SU-DHL-6 (cell line): Measurements from ENCODE around the gene FOXD1.
"Not testable (repeated sequence)": the region's sequence is repeated elsewhere in the genome, so short reads cannot be mapped to it uniquely, and the experiment has no call there.

Experiments used
- H2AFZ ChIP-seq: fragments of 200-600 bp; sonication (generic); 2 replicates; pipeline ENCODE4 v1.6.1; 2014; ENCODE audit warnings: low read depth, mild to moderate bottlenecking, moderate library complexity, mixed read lengths, antibody characterized with exemption, low read length; ENCODE audit not compliant: severe bottlenecking
- H3F3A ChIP-seq: fragments of 200-600 bp; shearing (Covaris generic); 2 replicates; pipeline ENCODE4 v1.6.0; 2016; ENCODE audit warnings: antibody characterized with exemption, mild to moderate bottlenecking; ENCODE audit not compliant: insufficient read depth
- H3K27ac ChIP-seq: fragments of 200-600 bp; sonication (generic); 2 replicates; pipeline ENCODE4 v1.5.1; 2016; ENCODE audit warnings: low read depth, mild to moderate bottlenecking, low read length, moderate library complexity, mixed read lengths
- H3K27me3 ChIP-seq: fragments of 200-600 bp; sonication (generic), shearing (Covaris generic); 2 replicates; pipeline ENCODE4 v1.6.0; 2014; ENCODE audit warnings: mild to moderate bottlenecking, low read length
- H3K36me3 ChIP-seq: fragments of 200-600 bp; sonication (generic); 2 replicates; pipeline ENCODE4 v1.6.1; 2014; ENCODE audit warnings: mild to moderate bottlenecking, low read length, mixed read lengths
- H3K4me2 ChIP-seq: fragments of 300-600, 200-600 bp; shearing (Covaris generic), sonication (generic); 2 replicates; pipeline ENCODE4 v1.6.0; 2014; ENCODE audit warnings: low read length, low read depth, mild to moderate bottlenecking; ENCODE audit not compliant: poor library complexity, severe bottlenecking
- H3K4me3 ChIP-seq: fragments of 200-600 bp; sonication (generic); 2 replicates; pipeline ENCODE4 v1.5.1; 2014; ENCODE audit warnings: antibody characterized with exemption, low read length, mild to moderate bottlenecking, mixed read lengths; ENCODE audit not compliant: insufficient read depth, poor library complexity, severe bottlenecking
- H3K79me2 ChIP-seq: fragments of 200-600 bp; sonication (generic); 2 replicates; pipeline ENCODE4 v1.6.1; 2014; ENCODE audit warnings: mild to moderate bottlenecking, low read length, moderate library complexity; ENCODE audit not compliant: insufficient read depth
- H3K9ac ChIP-seq: fragments of 200-600 bp; sonication (generic); 2 replicates; pipeline ENCODE4 v1.7.0; 2014; ENCODE audit warnings: mild to moderate bottlenecking, low read length
- H3K9me2 ChIP-seq: fragments of 200-600 bp; sonication (generic); replicated peaks from 2 replicates; pipeline ENCODE4 v1.6.1; 2014; ENCODE audit warnings: low read length; ENCODE audit not compliant: insufficient read depth
- H3K9me3 ChIP-seq: fragments of 200-600 bp; sonication (generic); 2 replicates; pipeline ENCODE4 v1.6.1; 2014; ENCODE audit warnings: low read length, mixed read lengths; ENCODE audit not compliant: insufficient read depth
- H4K20me1 ChIP-seq: fragments of 200-600 bp; sonication (generic); 2 replicates; pipeline ENCODE4 v1.6.1; 2014; ENCODE audit warnings: low read depth, mild to moderate bottlenecking, antibody characterized with exemption, low read length, moderate library complexity, mixed read lengths
- EZH2phosphoT487 ChIP-seq: fragments of 200-600 bp; sonication (generic), shearing (Covaris generic); conservative IDR thresholded peaks from 2 replicates; pipeline ENCODE4 v1.6.1; 2018; ENCODE audit warnings: mild to moderate bottlenecking, antibody characterized with exemption, low read length, moderate library complexity, mixed read lengths
- TF ChIP-seq, protein P1 (sequence below): fragments of 200-600 bp; sonication (generic); IDR thresholded peaks from one replicate; pipeline ENCODE4 v1.5.1; 2017; ENCODE audit warnings: antibody characterized with exemption, mild to moderate bottlenecking, low read length, moderate library complexity; ENCODE audit not compliant: insufficient read depth, poor library complexity, severe bottlenecking

FOXD1 gene

DNA sequence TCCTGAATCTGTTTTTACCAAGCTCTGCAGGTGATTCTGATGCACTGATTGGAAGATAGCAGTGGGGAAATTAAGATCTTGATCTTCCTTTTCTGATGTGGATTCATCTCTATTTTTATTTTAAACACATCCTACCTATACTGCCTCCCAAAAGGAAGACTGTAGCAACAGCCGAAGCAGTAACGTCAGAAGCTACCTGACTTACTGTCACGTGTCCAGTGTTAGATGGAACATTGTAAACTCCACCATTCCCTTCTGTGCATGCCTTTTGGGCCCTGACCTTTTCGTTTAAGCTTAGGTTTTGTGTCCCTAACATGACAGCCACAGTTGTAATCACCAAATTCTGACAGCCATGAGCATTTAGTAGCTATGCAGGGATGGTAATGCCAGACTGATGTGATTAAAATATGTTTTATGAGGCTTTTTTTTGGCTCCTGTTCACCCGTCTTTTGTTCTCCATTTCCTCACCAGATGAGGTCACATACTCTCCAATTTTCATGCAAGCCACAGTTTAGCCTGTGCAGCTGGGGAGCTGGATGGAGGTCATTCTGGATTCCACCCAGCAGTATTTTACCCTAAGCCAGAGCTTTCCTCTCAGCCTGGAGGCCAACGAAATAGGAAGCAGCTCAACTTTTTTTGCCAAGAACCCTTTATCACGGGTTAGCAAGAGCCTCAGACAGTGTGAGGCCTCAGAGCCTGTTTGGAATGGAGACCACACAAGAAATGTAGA lies 15.6 kb upstream of the FOXD1 start:
- no peaks in the 10 kb centered on the region for H3F3A ChIP-seq
- no peak for TF ChIP-seq EZH2phosphoT487
- TF ChIP-seq, protein P1, sequence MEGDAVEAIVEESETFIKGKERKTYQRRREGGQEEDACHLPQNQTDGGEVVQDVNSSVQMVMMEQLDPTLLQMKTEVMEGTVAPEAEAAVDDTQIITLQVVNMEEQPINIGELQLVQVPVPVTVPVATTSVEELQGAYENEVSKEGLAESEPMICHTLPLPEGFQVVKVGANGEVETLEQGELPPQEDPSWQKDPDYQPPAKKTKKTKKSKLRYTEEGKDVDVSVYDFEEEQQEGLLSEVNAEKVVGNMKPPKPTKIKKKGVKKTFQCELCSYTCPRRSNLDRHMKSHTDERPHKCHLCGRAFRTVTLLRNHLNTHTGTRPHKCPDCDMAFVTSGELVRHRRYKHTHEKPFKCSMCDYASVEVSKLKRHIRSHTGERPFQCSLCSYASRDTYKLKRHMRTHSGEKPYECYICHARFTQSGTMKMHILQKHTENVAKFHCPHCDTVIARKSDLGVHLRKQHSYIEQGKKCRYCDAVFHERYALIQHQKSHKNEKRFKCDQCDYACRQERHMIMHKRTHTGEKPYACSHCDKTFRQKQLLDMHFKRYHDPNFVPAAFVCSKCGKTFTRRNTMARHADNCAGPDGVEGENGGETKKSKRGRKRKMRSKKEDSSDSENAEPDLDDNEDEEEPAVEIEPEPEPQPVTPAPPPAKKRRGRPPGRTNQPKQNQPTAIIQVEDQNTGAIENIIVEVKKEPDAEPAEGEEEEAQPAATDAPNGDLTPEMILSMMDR = no peak
- no peaks in the 10 kb centered on the region for H4K20me1 ChIP-seq
- H3K27me3 ChIP-seq = no peaks in the 10 kb centered on the region
- no peak overlapping the region for H3K27ac ChIP-seq
- H3K9me2 ChIP-seq = no peaks in the 10 kb centered on the region
- H3K4me3 ChIP-seq = no peak overlapping the region
- no peaks in the 10 kb centered on the region for H3K79me2 ChIP-seq
- H3K36me3 ChIP-seq = no peaks in the 10 kb centered on the region
- H3K9me3 ChIP-seq = no peaks in the 10 kb centered on the region
- no peak overlapping the region for H2AFZ ChIP-seq
- H3K4me2 ChIP-seq = no peak overlapping the region
- H3K9ac ChIP-seq = no peak overlapping the region

DNA sequence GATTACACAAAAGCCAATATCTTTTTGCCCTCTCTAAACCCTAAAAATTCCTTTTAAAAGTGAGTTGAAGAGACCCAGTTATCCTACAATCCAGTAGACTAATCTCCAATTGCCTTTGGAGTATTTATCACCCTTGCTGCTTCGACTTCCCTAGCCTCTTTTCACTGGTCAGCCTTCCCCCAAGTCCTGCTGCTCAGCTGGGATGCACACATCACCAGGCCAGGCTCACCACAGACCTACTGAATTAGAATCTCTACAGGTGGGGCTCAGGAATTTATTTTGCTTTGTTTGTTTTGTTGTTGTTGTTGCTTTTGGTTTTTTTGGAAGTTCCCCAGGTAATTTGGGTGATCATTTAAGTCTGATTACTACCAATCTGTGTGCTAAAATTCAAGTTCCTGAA lies 11.6 kb upstream of the FOXD1 start:
- Histone ChIP-seq H3K79me2 (no peaks in the 10 kb centered on the region), H3F3A (no peaks in the 10 kb centered on the region), H3K9ac (no peak overlapping the region), H3K9me3 (no peaks in the 10 kb centered on the region), H3K36me3 (no peaks in the 10 kb centered on the region), H3K9me2 (no peaks in the 10 kb centered on the region), H3K27ac (no peak overlapping the region), H4K20me1 (no peaks in the 10 kb centered on the region), H2AFZ (no peak overlapping the region), H3K4me2 (no peak overlapping the region), H3K4me3 (no peak overlapping the region), H3K27me3 (no peaks in the 10 kb centered on the region)
- TF ChIP-seq, protein P1 = no peak
- no peak for TF ChIP-seq EZH2phosphoT487

DNA sequence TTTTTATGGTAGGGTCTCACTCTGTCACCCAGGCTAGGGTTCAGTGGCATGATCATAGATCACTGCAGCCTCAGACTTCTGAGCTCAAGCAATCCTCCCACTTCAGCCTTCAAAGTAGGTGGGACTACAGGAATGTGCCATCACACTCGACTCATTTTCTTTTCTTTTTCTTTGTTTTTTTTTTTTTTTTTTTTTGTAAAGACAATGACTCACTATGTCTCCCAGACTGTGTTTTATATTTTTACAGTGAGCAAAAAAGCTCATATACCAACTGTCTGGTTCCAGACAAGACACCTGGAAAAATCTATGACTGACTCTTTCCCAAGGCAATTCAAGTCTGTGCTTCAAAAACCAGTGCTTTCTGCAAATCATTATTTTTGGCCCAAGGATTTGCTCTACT lies 10.8 kb upstream of the FOXD1 start:
- Histone ChIP-seq H3K9ac (no peak overlapping the region), H4K20me1 (no peaks in the 10 kb centered on the region), H3F3A (no peaks in the 10 kb centered on the region), H2AFZ (no peak overlapping the region), H3K36me3 (no peaks in the 10 kb centered on the region), H3K9me3 (no peaks in the 10 kb centered on the region), H3K79me2 (no peaks in the 10 kb centered on the region), H3K27ac (no peak overlapping the region), H3K27me3 (no peaks in the 10 kb centered on the region), H3K4me3 (no peak overlapping the region), H3K4me2 (no peak overlapping the region), H3K9me2 (no peaks in the 10 kb centered on the region)
- TF ChIP-seq, protein P1 = no peak
- TF ChIP-seq EZH2phosphoT487 = no peak

DNA sequence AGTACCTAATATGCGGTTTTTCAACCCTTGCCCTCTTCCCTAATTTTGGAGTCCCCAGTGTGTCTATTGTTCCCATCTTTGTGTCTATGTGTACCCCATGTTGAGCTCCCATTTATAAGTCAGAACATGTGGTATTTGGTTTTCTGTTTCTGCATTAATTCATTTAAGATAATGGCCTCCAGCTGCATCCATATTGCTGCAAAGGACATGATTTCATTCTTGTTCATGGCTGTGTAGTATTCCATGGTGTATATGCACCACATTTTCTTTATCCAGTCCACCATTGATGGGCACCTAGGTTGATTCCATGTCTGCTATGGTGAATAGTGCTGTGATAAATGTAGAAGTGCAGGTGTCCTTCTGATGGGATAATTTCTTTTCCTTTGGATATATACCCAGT lies 7.9 kb upstream of the FOXD1 start:
- H3F3A ChIP-seq, H3K4me3 ChIP-seq, H4K20me1 ChIP-seq, H2AFZ ChIP-seq, H3K9me3 ChIP-seq, H3K4me2 ChIP-seq, H3K27me3 ChIP-seq, H3K79me2 ChIP-seq, H3K9me2 ChIP-seq, H3K36me3 ChIP-seq, H3K27ac ChIP-seq, H3K9ac ChIP-seq: not testable (repeated sequence)
